ENCODE results near the gene USP9X.
"Not testable (repeated sequence)": the region's sequence is repeated elsewhere in the genome, so short reads cannot be mapped to it uniquely, and the experiment has no call there.

The USP9X gene

GRCh38 chrX:41086627-41086932, 1.3 kb downstream of the USP9X start:
- no peak for DNase-seq (ENCODE audit: low spot score)

DNA sequence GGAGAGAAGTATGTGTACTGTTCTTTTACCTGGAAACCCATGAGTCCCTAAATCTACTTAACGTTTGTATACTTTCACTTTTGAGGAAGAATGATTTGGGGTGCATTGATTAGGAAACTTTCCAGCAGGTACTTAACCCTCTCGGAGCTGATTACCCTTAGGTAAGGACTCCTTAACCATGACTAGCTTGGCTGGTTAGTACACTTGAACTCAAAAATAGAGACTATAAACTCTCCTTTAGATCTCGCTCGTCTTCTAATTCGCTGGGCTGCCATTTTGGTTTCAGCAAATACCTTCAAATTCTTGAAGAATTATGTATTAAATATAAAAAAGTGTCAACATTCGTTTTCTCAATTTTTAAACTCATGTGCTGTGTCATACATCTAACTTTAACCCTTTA, 2.0 kb downstream of the USP9X start:
- DNase-seq (ENCODE audit: low spot score) = no peak

DNA sequence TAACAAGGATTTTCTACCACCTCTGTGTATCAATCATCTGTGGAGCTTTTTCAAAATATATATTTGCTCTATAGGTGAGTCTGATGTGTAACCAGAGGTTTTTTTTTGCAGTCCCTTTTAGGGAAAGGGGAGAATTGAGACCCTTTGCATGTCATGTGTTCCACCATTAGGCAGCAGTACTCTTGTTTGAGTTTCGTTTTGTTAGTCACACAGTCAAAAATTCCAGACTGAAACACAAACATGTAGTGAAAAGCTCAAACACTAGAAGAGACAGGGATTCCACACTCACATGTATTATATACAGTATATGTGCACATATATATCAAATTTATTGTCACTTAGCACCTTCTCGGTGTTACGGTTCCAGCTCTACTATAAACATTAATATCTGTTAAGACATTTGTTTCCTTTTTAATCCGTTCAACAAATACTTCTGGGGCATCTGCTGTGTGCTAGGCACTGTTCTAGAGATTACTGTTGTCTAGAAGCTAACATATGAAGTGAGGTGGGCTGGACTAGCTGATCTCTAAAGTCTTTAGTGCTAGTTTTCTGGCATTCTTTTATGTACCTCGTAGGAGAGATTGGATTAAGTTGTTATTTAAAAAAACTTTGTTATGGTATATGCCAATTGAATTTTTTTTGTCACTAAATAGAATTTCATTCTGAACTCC, 5.5 kb downstream of the USP9X start:
- no peak for DNase-seq (ENCODE audit: low spot score)

- no peak for DNase-seq (ENCODE audit: low spot score)
Measured at GRCh38 chrX:41092776-41093175, 7.5 kb downstream of the USP9X start.

DNA sequence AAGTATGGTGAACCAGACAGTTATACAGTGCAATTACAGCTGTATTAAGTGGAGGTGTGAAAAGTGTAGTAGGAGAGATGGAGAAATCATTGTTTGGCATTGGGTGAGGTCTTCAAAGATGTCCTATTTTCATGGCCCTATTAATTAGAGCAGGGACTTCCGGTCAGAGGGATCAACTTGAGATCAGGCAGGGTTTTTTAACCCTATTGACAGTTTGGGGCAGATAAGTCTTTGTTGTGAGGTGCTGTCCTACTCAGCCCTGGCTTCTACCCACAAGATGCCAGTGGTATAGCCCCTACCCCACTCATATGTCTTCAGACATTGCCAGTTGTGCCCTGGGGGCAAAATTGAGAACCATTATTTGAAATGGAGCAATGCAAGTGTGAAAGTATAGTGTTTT, 9.9 kb downstream of the USP9X start:
- DNase-seq (ENCODE audit: low spot score) = no peak

DNA sequence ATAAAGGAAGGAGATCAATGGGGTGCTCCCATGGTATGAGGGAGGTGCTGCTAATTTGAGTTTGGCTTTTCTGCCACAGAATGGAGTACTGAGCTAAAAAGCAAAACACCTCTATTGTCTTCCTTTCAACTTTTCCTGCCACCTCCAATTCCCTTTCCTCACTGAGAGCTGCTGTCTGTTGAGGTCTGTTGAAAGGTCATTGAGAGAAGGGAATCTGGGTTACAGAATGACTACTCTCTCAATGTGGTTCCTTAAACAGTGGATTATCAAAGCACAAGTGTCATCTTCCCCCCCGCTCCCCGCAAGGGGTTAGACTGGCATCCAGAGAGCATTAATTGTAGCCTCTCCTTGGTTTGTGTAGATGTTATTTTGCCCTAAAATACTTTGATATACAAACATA, 10.7 kb downstream of the USP9X start:
- no peak for DNase-seq (ENCODE audit: low spot score)

DNA sequence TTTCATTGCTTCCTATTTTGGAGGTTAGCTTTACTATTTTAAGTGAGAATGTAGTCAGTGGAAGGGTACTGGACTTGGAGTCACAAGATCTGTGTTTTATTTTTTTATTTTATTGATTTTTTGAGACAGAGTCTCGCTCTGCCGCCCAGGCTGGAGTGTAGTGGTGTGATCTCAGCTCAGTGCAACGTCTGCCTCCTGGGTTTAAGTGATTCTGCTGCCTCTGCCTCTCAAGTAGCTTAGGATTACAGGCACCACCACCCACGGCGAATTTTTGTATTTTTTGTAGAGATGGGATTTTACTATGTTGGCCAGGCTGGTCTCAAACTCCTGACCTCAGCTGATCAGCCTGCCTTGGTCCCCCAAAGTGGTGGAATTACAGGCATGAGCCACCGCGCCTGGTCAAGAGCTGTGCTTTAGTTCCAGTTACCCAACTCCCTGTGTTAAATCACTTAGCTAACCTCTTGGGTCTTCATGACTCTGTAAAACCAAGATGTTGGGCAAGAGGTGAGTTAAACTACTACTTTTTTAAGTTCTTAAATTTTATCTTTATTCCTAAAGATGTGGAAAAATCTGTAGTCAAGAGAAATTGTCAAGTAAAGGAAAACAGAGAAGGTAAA, 11.2 kb downstream of the USP9X start:
- no peak for DNase-seq (ENCODE audit: low spot score)

GRCh38 chrX:41097326-41097725, 12.1 kb downstream of the USP9X start:
- no peak for DNase-seq (ENCODE audit: low spot score)

DNA sequence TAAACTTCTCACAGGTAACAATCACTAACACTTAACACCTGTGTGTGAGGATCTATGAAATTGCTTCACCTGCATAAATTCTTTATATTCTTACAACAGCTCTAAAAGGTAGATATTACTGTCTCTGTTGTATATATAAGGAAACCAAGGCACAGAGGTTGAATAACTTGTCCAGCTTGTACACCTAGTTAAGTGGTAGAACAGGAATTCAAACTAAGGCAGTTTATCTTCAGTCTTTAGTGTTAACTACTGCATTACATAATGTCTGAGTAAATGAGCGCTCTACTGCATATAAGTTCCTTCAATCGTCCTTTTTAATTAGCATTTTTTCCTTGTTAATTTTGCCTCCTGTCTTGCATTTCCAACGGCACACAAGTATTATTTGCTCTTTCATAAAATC, 15.0 kb downstream of the USP9X start:
- DNase-seq (ENCODE audit: low spot score) = no peak

- no peak for DNase-seq (ENCODE audit: low spot score)
Measured at GRCh38 chrX:41100819-41101218, 15.6 kb downstream of the USP9X start.

- DNase-seq (ENCODE audit: low spot score) = no peak
Measured at GRCh38 chrX:41105005-41105404, 19.8 kb downstream of the USP9X start.

- DNase-seq (ENCODE audit: low spot score) = not testable (repeated sequence)
Measured at GRCh38 chrX:41106257-41106656, 21.0 kb downstream of the USP9X start.

DNA sequence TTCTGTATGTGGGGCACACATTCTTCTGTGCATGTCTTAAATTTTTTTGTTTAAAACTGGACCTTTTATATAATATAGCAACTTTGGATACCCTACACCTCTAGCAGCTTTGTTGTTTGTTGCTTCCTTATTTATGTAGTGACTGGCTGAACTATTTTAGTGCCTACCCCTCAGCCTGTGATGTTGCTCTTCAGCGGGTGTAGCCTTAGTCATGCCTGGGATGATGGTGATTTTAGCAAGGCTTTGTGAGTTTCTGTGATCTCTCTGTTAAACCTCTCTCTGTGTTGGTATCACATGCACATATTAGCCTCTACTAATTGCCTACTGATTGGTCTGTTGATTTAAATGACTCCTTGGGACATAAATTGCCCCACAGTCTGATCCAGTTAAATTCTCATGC, 22.8 kb downstream of the USP9X start:
- DNase-seq (ENCODE audit: low spot score) = no peak

DNA sequence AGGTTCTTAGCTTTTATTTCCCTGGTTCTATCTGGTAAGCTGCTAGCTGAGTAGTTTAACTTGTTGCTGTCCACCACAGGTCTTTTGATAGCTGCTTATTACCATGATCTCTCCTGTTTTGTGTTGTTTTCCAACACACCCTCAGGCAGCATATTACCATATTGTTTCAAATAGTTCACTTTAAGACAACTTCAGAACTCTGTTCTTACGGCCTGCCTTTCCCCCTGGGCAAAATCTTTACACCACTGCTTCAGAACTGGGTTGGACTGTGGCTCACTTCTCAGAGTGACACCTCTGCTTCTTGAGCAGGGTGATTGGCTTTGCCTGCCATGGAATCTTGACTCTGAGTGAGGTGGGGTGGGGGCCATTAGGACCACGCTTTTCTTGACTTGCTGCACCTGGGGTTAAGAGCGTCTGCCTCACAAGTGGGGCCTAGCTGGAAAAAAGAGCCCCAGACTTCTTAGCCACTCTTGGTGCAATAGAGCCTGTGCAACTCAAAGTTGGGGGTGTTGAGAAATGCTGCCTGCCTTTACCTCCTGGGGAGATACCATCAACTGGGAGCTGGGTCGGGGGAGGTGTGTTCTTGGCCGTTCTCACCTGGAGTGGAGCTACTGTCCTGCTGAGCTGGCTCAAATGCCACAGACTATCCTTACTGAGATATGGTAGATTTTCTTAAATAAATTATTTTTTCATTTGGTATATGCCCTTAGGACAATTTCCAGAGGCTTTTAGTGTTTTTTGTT, 23.4 kb downstream of the USP9X start:
- DNase-seq (ENCODE audit: low spot score) = no peak

GRCh38 chrX:41110801-41111625, 25.8 kb downstream of the USP9X start:
- no peak for DNase-seq (ENCODE audit: low spot score)

DNA sequence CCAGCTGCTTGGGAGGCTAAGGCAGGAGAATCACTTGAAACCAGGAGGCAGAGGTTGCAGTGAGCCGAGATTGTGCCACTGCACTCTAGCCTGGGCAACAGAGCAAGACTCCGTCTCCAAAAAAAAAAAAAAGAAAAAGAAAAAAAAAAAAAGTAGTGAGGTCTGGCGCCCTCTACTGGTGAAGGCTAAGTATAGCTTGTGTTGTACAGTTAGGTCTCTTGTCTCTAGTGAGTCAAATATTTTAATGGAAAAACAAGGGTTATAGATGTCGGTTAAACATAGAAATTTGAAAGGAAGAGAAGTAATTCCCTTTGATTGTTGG, 29.8 kb downstream of the USP9X start:
- DNase-seq (ENCODE audit: low spot score) = peak; percentile 44

DNA sequence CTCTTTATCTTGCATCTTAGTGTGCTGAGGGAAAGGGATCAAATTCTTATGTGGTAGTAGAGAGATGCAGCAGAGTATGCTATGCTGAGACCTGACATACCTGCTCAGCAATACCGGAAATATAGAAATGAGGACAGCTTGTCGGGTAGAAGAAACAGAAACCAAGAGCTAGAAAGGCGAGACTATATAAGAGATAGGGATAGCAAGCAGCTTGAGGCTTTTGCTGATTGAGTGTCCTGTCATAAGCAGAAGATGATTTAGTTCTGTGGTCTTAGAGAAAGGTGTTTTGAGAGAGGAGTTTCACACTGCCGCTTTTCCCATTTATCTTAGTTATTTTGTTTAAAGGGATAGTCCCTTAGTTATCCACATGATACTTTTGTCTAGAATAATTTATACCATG, 31.7 kb downstream of the USP9X start:
- DNase-seq (ENCODE audit: low spot score) = no peak

DNA sequence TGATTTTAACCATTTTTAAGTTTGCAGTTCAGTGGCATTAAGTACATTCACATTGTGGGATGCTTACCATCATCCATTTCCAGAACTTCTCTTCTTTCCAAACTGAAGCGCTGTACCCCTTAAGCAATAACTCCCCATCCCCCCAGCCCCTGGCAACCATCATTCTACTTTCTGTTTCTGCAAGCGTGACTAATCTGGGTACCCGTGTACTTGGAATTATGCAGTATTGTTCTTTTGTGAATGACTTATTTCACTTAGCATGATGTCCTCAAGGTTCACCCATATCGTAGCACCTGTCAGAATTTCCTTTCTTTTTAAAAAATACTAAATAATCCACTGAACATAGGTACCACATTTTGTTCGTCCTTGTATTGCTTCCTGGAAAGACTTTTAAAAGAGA, 32.9 kb downstream of the USP9X start:
- no peak for DNase-seq (ENCODE audit: low spot score)

GRCh38 chrX:41119803-41120202, 34.6 kb downstream of the USP9X start:
- no peak for DNase-seq (ENCODE audit: low spot score)

- no peak for DNase-seq (ENCODE audit: low spot score)
Measured at GRCh38 chrX:41121766-41122165, 36.5 kb downstream of the USP9X start.

- DNase-seq (ENCODE audit: low spot score) = no peak
Measured at GRCh38 chrX:41122664-41123257, 37.5 kb downstream of the USP9X start.

DNA sequence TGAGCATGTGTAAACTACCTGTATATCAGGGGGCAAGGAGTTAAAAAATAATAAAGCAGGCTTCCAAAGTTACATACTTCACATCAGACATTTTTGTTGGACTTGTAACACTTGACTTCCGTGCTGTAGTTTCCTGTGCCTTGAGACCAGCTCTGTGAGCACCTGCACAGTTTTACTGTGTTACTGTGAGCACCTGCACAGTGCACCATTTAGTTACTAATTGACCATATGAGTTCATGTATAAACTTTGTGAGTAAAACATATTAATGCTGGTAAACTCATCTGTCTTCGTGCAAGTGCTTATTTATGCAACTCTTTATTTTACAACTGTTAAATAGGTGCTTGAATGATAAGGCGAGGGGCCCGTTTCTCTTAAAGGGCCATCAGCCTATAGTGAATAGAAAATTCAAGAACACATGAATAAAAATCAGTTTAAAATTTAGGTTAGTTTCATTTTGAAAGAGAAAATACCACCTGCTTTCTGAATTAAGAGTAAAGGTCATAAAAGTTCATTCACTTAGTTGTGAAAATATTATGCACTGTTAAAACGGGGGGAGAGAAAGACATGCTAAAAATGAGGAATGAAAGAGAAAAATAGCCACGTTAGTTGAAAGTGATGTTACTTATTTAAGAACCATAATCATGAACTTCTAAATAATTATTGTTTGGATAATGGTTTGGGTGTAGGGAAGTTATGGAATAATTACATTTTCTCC, 42.4 kb downstream of the USP9X start:
- DNase-seq (ENCODE audit: low spot score) = no peak
